ENCODE results near the gene RUBCN. TPM values are rescaled to one million over a fixed set of nuclear protein-coding genes. Genes with fewer than 3 reads are reported as not detected.
A peak's percentile ranks its signal among the peaks of the same experiment; 100 is the strongest.

RUBCN gene
- total and polyA plus RNA-seq, 10 of the 15 experiments (the other 5 are each of a cell fraction or from before 2014, with no cell fraction given): 15.5 to 79.9 (median 40.4) TPM

DNA sequence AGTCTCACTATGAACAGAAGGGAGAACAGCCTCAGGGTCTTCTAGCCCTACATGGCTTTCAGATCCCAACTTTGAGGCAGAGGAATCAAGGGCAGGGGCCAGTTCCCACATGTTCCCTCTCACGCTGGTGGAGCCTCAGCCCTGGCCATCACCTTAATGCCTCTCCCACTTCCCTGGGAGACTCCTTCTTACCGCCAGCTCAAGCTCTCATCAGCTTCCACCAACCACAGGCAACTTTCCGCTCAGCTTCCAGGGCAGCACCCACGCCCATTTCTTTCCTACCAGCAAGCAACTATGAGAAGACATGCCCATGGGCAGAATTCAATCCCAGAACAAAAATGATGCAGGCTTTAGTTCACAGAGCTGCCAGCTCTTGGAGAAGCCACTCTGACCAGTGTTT is 63.5 kb downstream of the RUBCN start:
- intact Hi-C loops (cut with micrococcal nuclease; ENCODE audit: unreplicated experiment): no loop called here
- SMC1A ChIA-PET (ENCODE audit: uncharacterized antibody, unreplicated experiment): interaction anchor here (1.2 kb wide), 1 partner anchor 183 kb away, joined by 3 read pairs; no protein-coding TSS in a partner anchor
- Histone ChIP-seq H3K4me3 (no peak overlapping the region), H3K9me3 (replicated peaks; ENCODE audit: control insufficient read depth, insufficient read depth, low read length) (no peaks in the 10 kb centered on the region), H3K79me2 (ENCODE audit: control insufficient read depth, insufficient read depth, low read length) (no peaks in the 10 kb centered on the region), H3K4me2 (ENCODE audit: control insufficient read depth, insufficient read depth) (no peak overlapping the region), H3K27ac (ENCODE audit: control insufficient read depth, insufficient read depth) (no peak overlapping the region), H3K4me1 (ENCODE audit: control insufficient read depth, insufficient read depth, low read length) (no peaks in the 10 kb centered on the region), H3K36me3 (ENCODE audit: control insufficient read depth in 2 of 2, insufficient read depth in 2 of 2, low read length in 1 of 2) (peaks cover 24 to 30% of the 10 kb centered on the region in 2 experiments), H3K27me3 (replicated peaks in 1 of 2; ENCODE audit: control insufficient read depth in 2 of 2, insufficient read depth in 2 of 2, low read length in 1 of 2) (no peaks in the 10 kb centered on the region), H4K20me1 (ENCODE audit: control insufficient read depth, insufficient read depth) (peaks cover 3% of the 10 kb centered on the region; the same call in 1 of the 2 replicates), H3K9ac (ENCODE audit: control insufficient read depth, insufficient read depth, low read length) (no peak overlapping the region), H2AFZ (ENCODE audit: control insufficient read depth, low read depth, low read length) (no peak overlapping the region)
- POLR2A ChIA-PET: interaction anchor here (0.9 kb wide), 1 partner anchor 48 kb away, joined by 3 read pairs; no protein-coding TSS in a partner anchor
- 98% methylated on average over 4 of the region's 4 CpGs for WGBS (ENCODE audit: insufficient coverage, insufficient replicate concordance, low lambda C conversion rate, missing lambda C conversion rate)
- BruUV-seq (replicated peaks): TSS peak; percentile 50
- DNase-seq (ENCODE audit: low read depth, low spot score) (no peak), ATAC-seq (no peak), FAIRE-seq (no peak)
- CTCF ChIA-PET: interaction anchor here (2.6 kb wide), 1 partner anchor 74 kb away, joined by 12 read pairs; no protein-coding TSS in a partner anchor
- in situ Hi-C loops (cut with MboI): no loop called here
- RAD21 ChIA-PET (ENCODE audit: unreplicated experiment): interaction anchor here (1.6 kb wide), 1 partner anchor 75 kb away, joined by 5 read pairs; no protein-coding TSS in a partner anchor
- TF ChIP-seq, protein P1, sequence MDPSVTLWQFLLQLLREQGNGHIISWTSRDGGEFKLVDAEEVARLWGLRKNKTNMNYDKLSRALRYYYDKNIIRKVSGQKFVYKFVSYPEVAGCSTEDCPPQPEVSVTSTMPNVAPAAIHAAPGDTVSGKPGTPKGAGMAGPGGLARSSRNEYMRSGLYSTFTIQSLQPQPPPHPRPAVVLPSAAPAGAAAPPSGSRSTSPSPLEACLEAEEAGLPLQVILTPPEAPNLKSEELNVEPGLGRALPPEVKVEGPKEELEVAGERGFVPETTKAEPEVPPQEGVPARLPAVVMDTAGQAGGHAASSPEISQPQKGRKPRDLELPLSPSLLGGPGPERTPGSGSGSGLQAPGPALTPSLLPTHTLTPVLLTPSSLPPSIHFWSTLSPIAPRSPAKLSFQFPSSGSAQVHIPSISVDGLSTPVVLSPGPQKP (IDR thresholded peaks at IDR 0.05; ENCODE audit: low read depth, low read length): no peak
- no peak for TF ChIP-seq ZNF24 (IDR thresholded peaks at IDR 0.05)
- TF ChIP-seq, protein P2, sequence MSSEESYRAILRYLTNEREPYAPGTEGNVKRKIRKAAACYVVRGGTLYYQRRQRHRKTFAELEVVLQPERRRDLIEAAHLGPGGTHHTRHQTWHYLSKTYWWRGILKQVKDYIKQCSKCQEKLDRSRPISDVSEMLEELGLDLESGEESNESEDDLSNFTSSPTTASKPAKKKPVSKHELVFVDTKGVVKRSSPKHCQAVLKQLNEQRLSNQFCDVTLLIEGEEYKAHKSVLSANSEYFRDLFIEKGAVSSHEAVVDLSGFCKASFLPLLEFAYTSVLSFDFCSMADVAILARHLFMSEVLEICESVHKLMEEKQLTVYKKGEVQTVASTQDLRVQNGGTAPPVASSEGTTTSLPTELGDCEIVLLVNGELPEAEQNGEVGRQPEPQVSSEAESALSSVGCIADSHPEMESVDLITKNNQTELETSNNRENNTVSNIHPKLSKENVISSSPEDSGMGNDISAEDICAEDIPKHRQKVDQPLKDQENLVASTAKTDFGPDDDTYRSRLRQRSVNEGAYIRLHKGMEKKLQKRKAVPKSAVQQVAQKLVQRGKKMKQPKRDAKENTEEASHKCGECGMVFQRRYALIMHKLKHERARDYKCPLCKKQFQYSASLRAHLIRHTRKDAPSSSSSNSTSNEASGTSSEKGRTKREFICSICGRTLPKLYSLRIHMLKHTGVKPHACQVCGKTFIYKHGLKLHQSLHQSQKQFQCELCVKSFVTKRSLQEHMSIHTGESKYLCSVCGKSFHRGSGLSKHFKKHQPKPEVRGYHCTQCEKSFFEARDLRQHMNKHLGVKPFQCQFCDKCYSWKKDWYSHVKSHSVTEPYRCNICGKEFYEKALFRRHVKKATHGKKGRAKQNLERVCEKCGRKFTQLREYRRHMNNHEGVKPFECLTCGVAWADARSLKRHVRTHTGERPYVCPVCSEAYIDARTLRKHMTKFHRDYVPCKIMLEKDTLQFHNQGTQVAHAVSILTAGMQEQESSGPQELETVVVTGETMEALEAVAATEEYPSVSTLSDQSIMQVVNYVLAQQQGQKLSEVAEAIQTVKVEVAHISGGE (CRISPR knock-in tag; IDR thresholded peaks at IDR 0.05): no peak
- no peak for TF ChIP-seq SMARCA5 (IDR thresholded peaks at IDR 0.05)
- no peak for TF ChIP-seq MXI1 (IDR thresholded peaks at IDR 0.05; ENCODE audit: low read depth, low read length)
- no peak for TF ChIP-seq EED (IDR thresholded peaks at IDR 0.05; ENCODE audit: low read depth)
- no peak for TF ChIP-seq EP300 (IDR thresholded peaks at IDR 0.05; ENCODE audit: borderline replicate concordance in 1 of 2, control insufficient read depth in 1 of 2, low read depth in 2 of 2, low read length in 2 of 2)
- TF ChIP-seq, protein P3, sequence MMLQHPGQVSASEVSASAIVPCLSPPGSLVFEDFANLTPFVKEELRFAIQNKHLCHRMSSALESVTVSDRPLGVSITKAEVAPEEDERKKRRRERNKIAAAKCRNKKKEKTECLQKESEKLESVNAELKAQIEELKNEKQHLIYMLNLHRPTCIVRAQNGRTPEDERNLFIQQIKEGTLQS (IDR thresholded peaks at IDR 0.05; ENCODE audit: borderline replicate concordance, extremely low read depth, low read depth, low read length): no peak
- no peak for TF ChIP-seq HCFC1 (IDR thresholded peaks at IDR 0.05; ENCODE audit: low read length)
- no peak for TF ChIP-seq NR2C2 (IDR thresholded peaks at IDR 0.05; ENCODE audit: borderline replicate concordance, control insufficient read depth, insufficient read length, low read depth)
- TF ChIP-seq, protein P4, sequence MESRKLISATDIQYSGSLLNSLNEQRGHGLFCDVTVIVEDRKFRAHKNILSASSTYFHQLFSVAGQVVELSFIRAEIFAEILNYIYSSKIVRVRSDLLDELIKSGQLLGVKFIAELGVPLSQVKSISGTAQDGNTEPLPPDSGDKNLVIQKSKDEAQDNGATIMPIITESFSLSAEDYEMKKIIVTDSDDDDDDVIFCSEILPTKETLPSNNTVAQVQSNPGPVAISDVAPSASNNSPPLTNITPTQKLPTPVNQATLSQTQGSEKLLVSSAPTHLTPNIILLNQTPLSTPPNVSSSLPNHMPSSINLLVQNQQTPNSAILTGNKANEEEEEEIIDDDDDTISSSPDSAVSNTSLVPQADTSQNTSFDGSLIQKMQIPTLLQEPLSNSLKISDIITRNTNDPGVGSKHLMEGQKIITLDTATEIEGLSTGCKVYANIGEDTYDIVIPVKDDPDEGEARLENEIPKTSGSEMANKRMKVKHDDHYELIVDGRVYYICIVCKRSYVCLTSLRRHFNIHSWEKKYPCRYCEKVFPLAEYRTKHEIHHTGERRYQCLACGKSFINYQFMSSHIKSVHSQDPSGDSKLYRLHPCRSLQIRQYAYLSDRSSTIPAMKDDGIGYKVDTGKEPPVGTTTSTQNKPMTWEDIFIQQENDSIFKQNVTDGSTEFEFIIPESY (IDR thresholded peaks at IDR 0.05): no peak
- TF ChIP-seq TAF1 (IDR thresholded peaks at IDR 0.05; ENCODE audit: borderline replicate concordance, low read depth, low read length): no peak
- no peak for TF ChIP-seq RFX5 (IDR thresholded peaks at IDR 0.05; ENCODE audit: low read depth, low read length)
- TF ChIP-seq, protein P5, sequence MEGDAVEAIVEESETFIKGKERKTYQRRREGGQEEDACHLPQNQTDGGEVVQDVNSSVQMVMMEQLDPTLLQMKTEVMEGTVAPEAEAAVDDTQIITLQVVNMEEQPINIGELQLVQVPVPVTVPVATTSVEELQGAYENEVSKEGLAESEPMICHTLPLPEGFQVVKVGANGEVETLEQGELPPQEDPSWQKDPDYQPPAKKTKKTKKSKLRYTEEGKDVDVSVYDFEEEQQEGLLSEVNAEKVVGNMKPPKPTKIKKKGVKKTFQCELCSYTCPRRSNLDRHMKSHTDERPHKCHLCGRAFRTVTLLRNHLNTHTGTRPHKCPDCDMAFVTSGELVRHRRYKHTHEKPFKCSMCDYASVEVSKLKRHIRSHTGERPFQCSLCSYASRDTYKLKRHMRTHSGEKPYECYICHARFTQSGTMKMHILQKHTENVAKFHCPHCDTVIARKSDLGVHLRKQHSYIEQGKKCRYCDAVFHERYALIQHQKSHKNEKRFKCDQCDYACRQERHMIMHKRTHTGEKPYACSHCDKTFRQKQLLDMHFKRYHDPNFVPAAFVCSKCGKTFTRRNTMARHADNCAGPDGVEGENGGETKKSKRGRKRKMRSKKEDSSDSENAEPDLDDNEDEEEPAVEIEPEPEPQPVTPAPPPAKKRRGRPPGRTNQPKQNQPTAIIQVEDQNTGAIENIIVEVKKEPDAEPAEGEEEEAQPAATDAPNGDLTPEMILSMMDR (IDR thresholded peaks at IDR 0.05 in 2 of 3, conservative IDR thresholded peaks at IDR 0.05 in 1 of 3; ENCODE audit: control insufficient read depth in 2 of 3, extremely low read depth in 1 of 3, insufficient read depth in 1 of 3, low read depth in 3 of 3, low read length in 3 of 3): no peak
- TF ChIP-seq CHD4 (IDR thresholded peaks at IDR 0.05): no peak

Measured in GM12878 (cell line).